Measurements from ENCODE around the gene OR2T27. TPM values are rescaled to one million over a fixed set of nuclear protein-coding genes. Genes with fewer than 3 reads are reported as not detected.

The OR2T27 gene
- polyA plus RNA-seq, 1 experiment: not detected

GRCh38 chr1:248625971-248626370 lies 29.4 kb downstream of the OR2T27 start:
- DNase-seq (ENCODE audit: low read depth): no peak
- TF ChIP-seq, protein P1, sequence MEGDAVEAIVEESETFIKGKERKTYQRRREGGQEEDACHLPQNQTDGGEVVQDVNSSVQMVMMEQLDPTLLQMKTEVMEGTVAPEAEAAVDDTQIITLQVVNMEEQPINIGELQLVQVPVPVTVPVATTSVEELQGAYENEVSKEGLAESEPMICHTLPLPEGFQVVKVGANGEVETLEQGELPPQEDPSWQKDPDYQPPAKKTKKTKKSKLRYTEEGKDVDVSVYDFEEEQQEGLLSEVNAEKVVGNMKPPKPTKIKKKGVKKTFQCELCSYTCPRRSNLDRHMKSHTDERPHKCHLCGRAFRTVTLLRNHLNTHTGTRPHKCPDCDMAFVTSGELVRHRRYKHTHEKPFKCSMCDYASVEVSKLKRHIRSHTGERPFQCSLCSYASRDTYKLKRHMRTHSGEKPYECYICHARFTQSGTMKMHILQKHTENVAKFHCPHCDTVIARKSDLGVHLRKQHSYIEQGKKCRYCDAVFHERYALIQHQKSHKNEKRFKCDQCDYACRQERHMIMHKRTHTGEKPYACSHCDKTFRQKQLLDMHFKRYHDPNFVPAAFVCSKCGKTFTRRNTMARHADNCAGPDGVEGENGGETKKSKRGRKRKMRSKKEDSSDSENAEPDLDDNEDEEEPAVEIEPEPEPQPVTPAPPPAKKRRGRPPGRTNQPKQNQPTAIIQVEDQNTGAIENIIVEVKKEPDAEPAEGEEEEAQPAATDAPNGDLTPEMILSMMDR (IDR thresholded peaks at IDR 0.05; ENCODE audit: insufficient read depth, low read depth, low read length): no peak
- CTCF ChIA-PET: no interaction called here
- no peaks in the 10 kb centered on the region for H3K36me3 ChIP-seq (ENCODE audit: control insufficient read depth, insufficient read depth, low read length)
- POLR2A ChIA-PET: no interaction called here
- no peak overlapping the region for H3K4me3 ChIP-seq (ENCODE audit: low read depth, low read length)
- H3K27me3 ChIP-seq (ENCODE audit: control insufficient read depth, insufficient read depth, low read length): no peaks in the 10 kb centered on the region

DNA sequence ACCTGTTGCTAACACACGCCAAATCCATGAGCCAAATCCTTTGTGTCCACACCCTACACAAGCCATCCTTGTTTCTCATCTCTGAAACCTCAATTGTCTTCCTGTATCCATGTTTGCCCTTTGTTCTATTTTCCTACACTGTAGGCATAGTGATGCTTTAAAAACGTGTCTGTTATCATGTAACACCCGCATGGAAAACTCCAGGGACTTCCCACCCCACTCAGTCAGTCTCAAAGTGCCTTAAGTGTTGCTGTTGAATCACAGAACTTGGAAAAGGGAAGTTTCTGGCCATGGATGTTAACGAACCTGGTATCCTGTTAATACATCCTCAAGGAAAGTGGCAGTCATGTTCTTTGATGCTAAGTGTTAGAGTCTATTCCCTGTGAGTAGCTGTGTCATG lies 30.2 kb downstream of the OR2T27 start:
- ChIA-PET CTCF (no interaction called here), POLR2A (no interaction called here)
- no peaks in the 10 kb centered on the region for H3K27me3 ChIP-seq (ENCODE audit: control insufficient read depth, insufficient read depth, low read length)
- DNase-seq (ENCODE audit: low read depth): no peak
- H3K36me3 ChIP-seq (ENCODE audit: control insufficient read depth, insufficient read depth, low read length): no peaks in the 10 kb centered on the region
- TF ChIP-seq, protein P1 (IDR thresholded peaks at IDR 0.05; ENCODE audit: insufficient read depth, low read depth, low read length): no peak
- H3K4me3 ChIP-seq (ENCODE audit: low read depth, low read length): no peak overlapping the region

DNA sequence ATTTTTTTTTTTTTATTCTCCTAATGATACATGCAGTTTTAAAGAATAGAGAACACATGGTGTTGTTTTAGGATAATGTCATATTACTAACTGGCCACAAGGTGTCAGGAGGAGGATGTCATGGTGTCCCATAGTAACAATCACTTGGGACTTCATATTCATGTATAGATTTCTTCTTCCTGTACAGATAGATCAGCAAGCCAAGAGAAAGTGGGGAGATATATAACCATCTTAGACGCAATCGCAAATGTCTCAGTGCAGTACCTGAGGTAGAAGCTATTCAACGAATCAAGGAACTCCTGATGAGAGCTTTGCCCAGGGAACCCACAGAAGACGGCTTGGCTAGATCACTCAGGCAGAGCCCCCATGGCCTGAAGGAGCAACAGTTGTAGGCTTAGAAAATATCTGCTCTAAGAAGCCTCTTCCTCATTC lies 32.7 kb downstream of the OR2T27 start:
- H3K36me3 ChIP-seq (ENCODE audit: control insufficient read depth, insufficient read depth, low read length): no peaks in the 10 kb centered on the region
- ChIA-PET CTCF (interaction anchor here (0.6 to 6.3 kb wide), 4 partner anchors 8 to 1117 kb away, joined by 3 to 39 read pairs (median 4); no protein-coding TSS in a partner anchor), POLR2A (no interaction called here)
- no peaks in the 10 kb centered on the region for H3K27me3 ChIP-seq (ENCODE audit: control insufficient read depth, insufficient read depth, low read length)
- no peak overlapping the region for H3K4me3 ChIP-seq (ENCODE audit: low read depth, low read length)
- no peak for DNase-seq (ENCODE audit: low read depth)
- TF ChIP-seq, protein P1 (IDR thresholded peaks at IDR 0.05; ENCODE audit: insufficient read depth, low read depth, low read length): peak; percentile 55

GRCh38 chr1:248621770-248622169 lies 33.6 kb downstream of the OR2T27 start:
- TF ChIP-seq, protein P1 (IDR thresholded peaks at IDR 0.05; ENCODE audit: insufficient read depth, low read depth, low read length): no peak
- no peak for DNase-seq (ENCODE audit: low read depth)
- CTCF ChIA-PET: interaction anchor here (6.3 kb wide), 1 partner anchor 184 kb away, joined by 39 read pairs; no protein-coding TSS in a partner anchor
- Histone ChIP-seq H3K27me3 (ENCODE audit: control insufficient read depth, insufficient read depth, low read length) (no peaks in the 10 kb centered on the region), H3K36me3 (ENCODE audit: control insufficient read depth, insufficient read depth, low read length) (no peaks in the 10 kb centered on the region), H3K4me3 (ENCODE audit: low read depth, low read length) (no peak overlapping the region)
- POLR2A ChIA-PET: no interaction called here

- H3K4me3 ChIP-seq (ENCODE audit: low read depth, low read length): no peak overlapping the region
- H3K27me3 ChIP-seq (ENCODE audit: control insufficient read depth, insufficient read depth, low read length): no peaks in the 10 kb centered on the region
- CTCF ChIA-PET: interaction anchor here (1.1 to 6.3 kb wide), 3 partner anchors 9 to 308 kb away, joined by 4 to 39 read pairs (median 4); no protein-coding TSS in a partner anchor
- TF ChIP-seq, protein P1 (IDR thresholded peaks at IDR 0.05; ENCODE audit: insufficient read depth, low read depth, low read length): peak; percentile 73
- no peak for DNase-seq (ENCODE audit: low read depth)
- POLR2A ChIA-PET: no interaction called here
- no peaks in the 10 kb centered on the region for H3K36me3 ChIP-seq (ENCODE audit: control insufficient read depth, insufficient read depth, low read length)
These were observed 36.5 kb downstream of the OR2T27 start for GRCh38 chr1:248618878-248619277.

Measured in BJ (cell line).